Esophagus squamous epithelium (tissue), 5 donors: Measurements from ENCODE around the gene BUB1. TPM values are rescaled to one million over a fixed set of nuclear protein-coding genes. Genes with fewer than 3 reads are reported as not detected.

Experiments used
- DNase-seq: peaks from one replicate; lab custom pipeline; 2025; lab: John Stamatoyannopoulos, UW
- H3K27ac ChIP-seq, 4 donors: fragments of 200-600 bp; sonication (generic); one replicate each; pipeline ENCODE4 v1.5.1; 2016 to 2019; ENCODE audit warnings: mild to moderate bottlenecking in 1 of 4
- H3K27me3 ChIP-seq, 4 donors: fragments of 200-600 bp; sonication (generic); 1 replicate in 3 of 4; 2 replicates in 1 of 4; pipeline versions ENCODE4 v1.5.1 to v1.6.0; 2017 to 2021; ENCODE audit warnings: antibody characterized with exemption in 1 of 4
- H3K36me3 ChIP-seq, 3 donors: fragments of 200-600 bp; sonication (generic); one replicate each; pipeline ENCODE4 v1.5.1; 2016 to 2019
- H3K4me1 ChIP-seq, 3 donors: fragments of 200-600 bp; sonication (generic); one replicate each; pipeline ENCODE4 v1.5.1; 2017 to 2019
- H3K4me3 ChIP-seq, 4 donors: fragments of 200-600 bp; sonication (generic); 1 replicate in 3 of 4; 2 replicates in 1 of 4; pipeline ENCODE4 v1.5.1; 2016 to 2019; ENCODE audit warnings: mild to moderate bottlenecking in 2 of 4, moderate library complexity in 1 of 4
- H3K9me3 ChIP-seq, 3 donors: fragments of 200-600 bp; sonication (generic); one replicate each; pipeline ENCODE4 v1.5.1; 2016 to 2019
- CTCF ChIP-seq, 6 experiments: fragments of 450-650 bp in 4 of 6; fragments of 200-600 bp in 2 of 6; sonication (generic) in 2 of 6; IDR thresholded peaks; one replicate each; pipeline ENCODE4 v1.5.1; 2016 to 2019; ENCODE audit warnings: antibody characterized with exemption in 6 of 6, mild to moderate bottlenecking in 4 of 6, moderate library complexity in 4 of 6
- POLR2A ChIP-seq, 4 donors: fragments of 450-650 bp; IDR thresholded peaks; one replicate each; pipeline ENCODE4 v1.6.1; 2017; ENCODE audit warnings: antibody characterized with exemption in 4 of 4, mild to moderate bottlenecking in 4 of 4, moderate library complexity in 3 of 4
- WGBS, 2 donors: methylation state at CpG; one replicate each; pipeline ENCODE4 v1.1.5; 2018; 5-methylcytosine and 5-hydroxymethylcytosine counted together
- intact Hi-C: fragments of 100-400 bp; cut with DNase I; formaldehyde crosslinking; loops from one replicate; pipeline ENCODE4 v1.15.0; 2022
- total RNA-seq, 4 donors: library from RNA; depleted of rRNA; stranded (reverse); fragments of >200 nt; gene quantifications; one replicate each; pipeline ENCODE4 v1.1.0, GENCODE V29; 2016
- donor health status: DM: yes; HTN: yes; CAD: no.

Gene BUB1
- total RNA-seq, 4 donors from 2014 or later: 4.9 to 26.5 (median 11.6) TPM

- intact Hi-C loops: no loop called here
- H3K36me3 ChIP-seq: no peaks in the 10 kb centered on the region
- no peak for DNase-seq
Observed at GRCh38 chr2:110714452-110715224, 36.8 kb upstream of the BUB1 start.

GRCh38 chr2:110713513-110714362, 35.9 kb upstream of the BUB1 start:
- Histone ChIP-seq H3K27me3 (peaks cover 0 to 42% (median 0%) of the 10 kb centered on the region in 4 donors), H3K36me3 (no peaks in the 10 kb centered on the region), H3K4me1 (peaks cover 0 to 7% (median 0%) of the 10 kb centered on the region in 3 donors), H3K4me3 (no peak overlapping the region), H3K27ac (no peak overlapping the region), H3K9me3 (no peaks in the 10 kb centered on the region)
- TF ChIP-seq POLR2A (IDR thresholded peaks at IDR 0.05) (no peak), CTCF (IDR thresholded peaks at IDR 0.05) (no peak)
- intact Hi-C loops: no loop called here
- WGBS, 2 donors: 70 to 76% methylated on average over 5 to 6 of the region's 6 CpGs
- no peak for DNase-seq

More at GRCh38 chr2:110714452-110715224, 36.8 kb upstream of the BUB1 start:
- 67 to 68% methylated on average over 6 of the region's 6 CpGs for WGBS, 2 donors
- Histone ChIP-seq H3K4me1 (peaks cover 0 to 7% (median 0%) of the 10 kb centered on the region in 3 donors), H3K27me3 (peaks cover 0 to 38% (median 0%) of the 10 kb centered on the region in 4 donors), H3K9me3 (no peaks in the 10 kb centered on the region), H3K4me3 (no peak overlapping the region), H3K27ac (no peak overlapping the region)
- TF ChIP-seq POLR2A (IDR thresholded peaks at IDR 0.05): no peak
- TF ChIP-seq CTCF (IDR thresholded peaks at IDR 0.05): no peak

- WGBS, 2 donors: 74 to 95% methylated on average over 1 of the region's 1 CpG
- H3K36me3 ChIP-seq: no peaks in the 10 kb centered on the region
- intact Hi-C loops: no loop called here
- H3K27me3 ChIP-seq: peaks cover 0 to 51% (median 0%) of the 10 kb centered on the region in 4 donors
- peaks cover 0 to 6% (median 0%) of the 10 kb centered on the region in 3 donors for H3K4me1 ChIP-seq
- no peak for TF ChIP-seq POLR2A (IDR thresholded peaks at IDR 0.05)
- TF ChIP-seq CTCF (IDR thresholded peaks at IDR 0.05): no peak
- H3K4me3 ChIP-seq: no peak overlapping the region
- no peak for DNase-seq
- H3K9me3 ChIP-seq: no peaks in the 10 kb centered on the region
- H3K27ac ChIP-seq: no peak overlapping the region
Observed at GRCh38 chr2:110712737-110713136, 34.9 kb upstream of the BUB1 start.

- Histone ChIP-seq H3K4me1 (no peaks in the 10 kb centered on the region), H3K36me3 (no peaks in the 10 kb centered on the region), H3K27ac (no peak overlapping the region), H3K27me3 (peaks cover 0 to 48% (median 0%) of the 10 kb centered on the region in 4 donors), H3K4me3 (no peak overlapping the region), H3K9me3 (no peaks in the 10 kb centered on the region)
- TF ChIP-seq POLR2A (IDR thresholded peaks at IDR 0.05) (no peak), CTCF (IDR thresholded peaks at IDR 0.05) (no peak)
- intact Hi-C loops: no loop called here
- 17 to 28% methylated on average over 1 of the region's 1 CpG for WGBS, 2 donors
- DNase-seq: no peak
Observed at GRCh38 chr2:110708455-110708854, 30.6 kb upstream of the BUB1 start.
